ENCODE measurements around the gene DRD4. TPM values are rescaled to one million over a fixed set of nuclear protein-coding genes. Genes with fewer than 3 reads are reported as not detected.

DRD4 gene
- total RNA-seq (under 1 TPM; 0.22 to 0.31 TPM), polyA plus RNA-seq (not detected)

DNA sequence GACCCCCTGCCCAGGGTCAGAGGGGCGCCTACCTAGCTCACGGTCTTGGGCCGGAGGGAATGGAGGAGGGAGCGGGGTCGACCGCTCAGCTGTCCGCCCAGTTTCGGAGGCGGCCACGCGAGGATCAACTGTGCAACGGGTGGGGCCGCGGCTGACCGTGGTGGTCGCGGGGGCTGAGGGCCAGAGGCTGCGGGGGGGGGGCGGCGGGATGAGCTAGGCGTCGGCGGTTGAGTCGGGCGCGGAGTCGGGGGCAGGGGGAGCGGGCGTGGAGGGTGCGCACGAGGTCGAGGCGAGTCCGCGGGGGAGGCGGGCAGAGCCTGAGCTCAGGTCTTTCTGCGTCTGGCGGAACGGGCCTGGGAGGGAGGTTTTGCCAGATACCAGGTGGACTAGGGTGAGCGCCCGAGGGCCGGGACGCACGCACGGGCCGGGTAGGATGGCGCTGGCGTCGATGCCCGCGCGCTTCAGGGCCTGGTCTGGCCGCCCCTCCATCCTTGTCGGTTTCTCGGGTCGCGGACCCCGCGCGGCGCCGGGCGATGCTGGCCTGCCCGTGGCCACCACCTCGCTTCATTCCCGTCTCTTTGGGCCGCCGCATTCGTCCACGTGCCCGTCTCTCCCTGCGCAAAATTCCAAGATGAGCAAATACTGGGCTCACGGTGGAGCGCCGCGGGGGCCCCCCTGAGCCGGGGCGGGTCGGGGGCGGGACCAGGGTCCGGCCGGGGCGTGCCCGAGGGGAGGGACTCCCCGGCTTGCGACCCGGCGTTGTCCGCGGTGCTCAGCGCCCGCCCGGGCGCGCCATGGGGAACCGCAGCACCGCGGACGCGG is at the start of gene DRD4:
Gene DRD4, plus strand, starts transcription at position 759 of the 822 bp plus-strand sequence. Its CDS starts 36 bp downstream, at position 795.
- ChIA-PET CTCF (no interaction called here), POLR2A (no interaction called here)
- DNase-seq = no peak
- H3K36me3 ChIP-seq (ENCODE audit: insufficient read depth, low read length) = no peaks in the 10 kb centered on the region
- H3K4me3 Mint-ChIP-seq = peak within 1 kb of the TSS in 4 of 7 donors; percentile 26 to 84 (median 44)
- H3K9me3 Mint-ChIP-seq = no peaks in the 10 kb centered on the region
- H3K4me3 ChIP-seq (ENCODE audit: low read length) = no peak within 1 kb of the TSS
- H3K27ac ChIP-seq (ENCODE audit: low read depth, low read length) = no peak within 1 kb of the TSS
- no peak within 1 kb of the TSS for H3K27ac Mint-ChIP-seq
- no peaks in the 10 kb centered on the region for H3K9me3 ChIP-seq (ENCODE audit: low read length)
- H3K36me3 Mint-ChIP-seq = no peaks in the 10 kb centered on the region
- H3K27me3 Mint-ChIP-seq = peaks cover 23 to 30% of the 10 kb centered on the region in 2 donors
- peaks cover 15% of the 10 kb centered on the region for H3K27me3 ChIP-seq (ENCODE audit: insufficient read depth, low read length, poor library complexity, severe bottlenecking)
- H3K4me1 ChIP-seq (ENCODE audit: insufficient read depth, low read length) = no peaks in the 10 kb centered on the region
- peaks cover 4 to 22% (median 6%) of the 10 kb centered on the region in 3 donors for H3K4me1 Mint-ChIP-seq

- Mint-ChIP-seq H3K36me3 (peaks cover 0 to 74% (median 18%) of the 10 kb centered on the region in 3 donors), H3K4me3 (peak overlapping the region in 5 of 7 donors; percentile 79 to 89 (median 81))
These were observed 49.5 kb upstream of the DRD4 start for GRCh38 chr11:587546-587945.

DNA sequence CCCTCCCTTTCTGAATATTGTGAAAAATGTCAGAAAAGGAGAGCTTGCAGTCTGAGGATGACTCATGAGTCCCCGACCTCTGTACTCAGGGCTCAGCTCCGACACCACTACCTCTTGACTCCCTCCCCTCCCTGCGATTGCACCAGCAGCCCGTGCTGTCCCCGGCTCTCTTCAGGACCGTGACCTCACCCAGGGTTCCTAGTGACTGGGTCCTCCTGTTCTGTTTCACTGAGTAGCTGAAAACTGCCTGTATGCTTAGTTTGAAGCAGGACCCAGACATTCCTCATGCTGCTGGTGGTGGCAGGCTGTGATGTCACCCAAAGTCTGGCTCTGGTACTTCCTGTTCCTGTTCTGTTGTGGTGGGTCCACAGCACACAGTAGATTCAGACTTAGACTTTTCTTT is 49.1 kb upstream of the DRD4 start:
- Mint-ChIP-seq H3K4me1 (peaks cover 21 to 38% (median 32%) of the 10 kb centered on the region in 3 donors), H3K36me3 (peaks cover 0 to 75% (median 18%) of the 10 kb centered on the region in 3 donors), H3K4me3 (peak overlapping the region; percentile 60 to 89 (median 80)), H3K9me3 (no peaks in the 10 kb centered on the region), H3K27ac (peak overlapping the region; percentile 97 to 100 (median 100)), H3K27me3 (no peaks in the 10 kb centered on the region)
- H3K27me3 ChIP-seq (ENCODE audit: insufficient read depth, low read length, poor library complexity, severe bottlenecking) = no peaks in the 10 kb centered on the region
- ChIA-PET POLR2A (interaction anchor here (0.8 to 1.6 kb wide), 2 partner anchors 12 to 28 kb away, joined by 4 to 8 read pairs; partner anchors contain the start of genes IRF7 and PHRF1), CTCF (interaction anchor here (0.8 to 1.8 kb wide), 4 partner anchors 25 to 119 kb away, joined by 3 to 4 read pairs (median 3); partner anchors contain the start of gene HRAS)
- H3K27ac ChIP-seq (ENCODE audit: low read depth, low read length) = peak overlapping the region; percentile 46
- no peak overlapping the region for H3K4me3 ChIP-seq (ENCODE audit: low read length)
- DNase-seq = peak; percentile 55 to 88 (median 81)
- H3K36me3 ChIP-seq (ENCODE audit: insufficient read depth, low read length) = peaks cover 38% of the 10 kb centered on the region
- H3K9me3 ChIP-seq (ENCODE audit: low read length) = no peaks in the 10 kb centered on the region
- peaks cover 22% of the 10 kb centered on the region for H3K4me1 ChIP-seq (ENCODE audit: insufficient read depth, low read length)

More at GRCh38 chr11:587546-587945, 49.5 kb upstream of the DRD4 start:
- H3K4me1 Mint-ChIP-seq = peaks cover 21 to 38% (median 32%) of the 10 kb centered on the region in 3 donors
- Histone ChIP-seq H3K4me3 (ENCODE audit: low read length) (no peak overlapping the region), H3K4me1 (ENCODE audit: insufficient read depth, low read length) (peaks cover 22% of the 10 kb centered on the region), H3K27ac (ENCODE audit: low read depth, low read length) (peak overlapping the region; percentile 46), H3K36me3 (ENCODE audit: insufficient read depth, low read length) (peaks cover 35% of the 10 kb centered on the region), H3K27me3 (ENCODE audit: insufficient read depth, low read length, poor library complexity, severe bottlenecking) (no peaks in the 10 kb centered on the region), H3K9me3 (ENCODE audit: low read length) (no peaks in the 10 kb centered on the region)
- ChIA-PET POLR2A (interaction anchor here (0.8 to 1.6 kb wide), 2 partner anchors 12 to 28 kb away, joined by 4 to 8 read pairs; partner anchors contain the start of genes IRF7 and PHRF1), CTCF (interaction anchor here (0.8 to 1.8 kb wide), 4 partner anchors 26 to 119 kb away, joined by 3 to 4 read pairs (median 3); partner anchors contain the start of gene HRAS)
- H3K27me3 Mint-ChIP-seq = no peaks in the 10 kb centered on the region
- H3K9me3 Mint-ChIP-seq = no peaks in the 10 kb centered on the region
- peak overlapping the region; percentile 97 to 100 (median 100) for H3K27ac Mint-ChIP-seq
- no peak for DNase-seq

GRCh38 chr11:589798-590197 is 47.3 kb upstream of the DRD4 start:
- Histone ChIP-seq H3K4me3 (ENCODE audit: low read length) (no peak overlapping the region), H3K36me3 (ENCODE audit: insufficient read depth, low read length) (peaks cover 41% of the 10 kb centered on the region), H3K4me1 (ENCODE audit: insufficient read depth, low read length) (peaks cover 22% of the 10 kb centered on the region), H3K27ac (ENCODE audit: low read depth, low read length) (no peak overlapping the region), H3K9me3 (ENCODE audit: low read length) (no peaks in the 10 kb centered on the region), H3K27me3 (ENCODE audit: insufficient read depth, low read length, poor library complexity, severe bottlenecking) (no peaks in the 10 kb centered on the region)
- Mint-ChIP-seq H3K9me3 (no peaks in the 10 kb centered on the region), H3K4me1 (peaks cover 21 to 35% (median 32%) of the 10 kb centered on the region in 3 donors), H3K27ac (peak overlapping the region in 3 of 8 donors; percentile 15 to 97 (median 47)), H3K36me3 (peaks cover 0 to 80% (median 22%) of the 10 kb centered on the region in 3 donors), H3K27me3 (no peaks in the 10 kb centered on the region), H3K4me3 (no peak overlapping the region)
- DNase-seq = no peak
- ChIA-PET CTCF (interaction anchor here (1.1 kb wide), 1 partner anchor 136 kb away, joined by 3 read pairs; no protein-coding TSS in a partner anchor), POLR2A (no interaction called here)

- Mint-ChIP-seq H3K27ac (peak overlapping the region in 4 of 8 donors; percentile 6 to 64 (median 41)), H3K4me3 (no peak overlapping the region), H3K27me3 (no peaks in the 10 kb centered on the region), H3K36me3 (peaks cover 0 to 90% (median 22%) of the 10 kb centered on the region in 3 donors), H3K4me1 (peaks cover 23 to 40% (median 35%) of the 10 kb centered on the region in 3 donors), H3K9me3 (no peaks in the 10 kb centered on the region)
- CTCF ChIA-PET = no interaction called here
- Histone ChIP-seq H3K9me3 (ENCODE audit: low read length) (no peaks in the 10 kb centered on the region), H3K4me1 (ENCODE audit: insufficient read depth, low read length) (peaks cover 22% of the 10 kb centered on the region), H3K27me3 (ENCODE audit: insufficient read depth, low read length, poor library complexity, severe bottlenecking) (no peaks in the 10 kb centered on the region), H3K4me3 (ENCODE audit: low read length) (no peak overlapping the region), H3K36me3 (ENCODE audit: insufficient read depth, low read length) (peaks cover 41% of the 10 kb centered on the region), H3K27ac (ENCODE audit: low read depth, low read length) (no peak overlapping the region)
- POLR2A ChIA-PET = interaction anchor here (0.8 to 1.0 kb wide), 2 partner anchors 15 to 21 kb away, joined by 3 to 4 read pairs; partner anchors contain the start of gene PHRF1
- DNase-seq = no peak
These were observed 46.1 kb upstream of the DRD4 start for GRCh38 chr11:590997-591396.

DNA sequence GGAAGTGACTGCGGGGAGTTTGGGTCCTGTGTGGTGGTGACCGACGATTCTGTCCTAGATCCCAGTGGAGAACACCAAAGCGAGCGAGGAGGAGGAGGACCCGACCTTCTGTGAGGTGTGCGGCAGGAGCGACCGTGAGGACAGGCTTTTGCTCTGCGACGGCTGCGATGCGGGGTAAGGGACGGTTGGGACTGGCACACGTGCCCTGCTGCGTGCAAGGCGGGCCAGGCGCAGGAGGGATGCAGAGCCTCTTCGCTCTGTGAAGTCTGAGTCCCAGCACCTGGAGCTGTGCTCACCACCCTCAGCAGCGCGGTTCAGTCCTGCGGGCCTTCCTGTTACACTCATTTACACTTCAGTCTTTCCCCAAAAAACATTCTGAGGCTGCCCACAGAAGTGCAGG is 44.6 kb upstream of the DRD4 start:
- peak overlapping the region in 1 of 8 donors; percentile 10 for H3K27ac Mint-ChIP-seq
- Histone ChIP-seq H3K4me1 (ENCODE audit: insufficient read depth, low read length) (peaks cover 13% of the 10 kb centered on the region), H3K27me3 (ENCODE audit: insufficient read depth, low read length, poor library complexity, severe bottlenecking) (no peaks in the 10 kb centered on the region), H3K36me3 (ENCODE audit: insufficient read depth, low read length) (peaks cover 46% of the 10 kb centered on the region), H3K27ac (ENCODE audit: low read depth, low read length) (no peak overlapping the region), H3K9me3 (ENCODE audit: low read length) (no peaks in the 10 kb centered on the region), H3K4me3 (ENCODE audit: low read length) (no peak overlapping the region)
- H3K4me3 Mint-ChIP-seq = no peak overlapping the region
- H3K4me1 Mint-ChIP-seq = peaks cover 22 to 41% (median 32%) of the 10 kb centered on the region in 3 donors
- ChIA-PET CTCF (no interaction called here), POLR2A (no interaction called here)
- peaks cover 0 to 90% (median 24%) of the 10 kb centered on the region in 3 donors for H3K36me3 Mint-ChIP-seq
- DNase-seq = no peak
- no peaks in the 10 kb centered on the region for H3K9me3 Mint-ChIP-seq
- no peaks in the 10 kb centered on the region for H3K27me3 Mint-ChIP-seq

- Mint-ChIP-seq H3K4me1 (peaks cover 18 to 36% (median 28%) of the 10 kb centered on the region in 3 donors), H3K36me3 (peaks cover 0 to 88% (median 24%) of the 10 kb centered on the region in 3 donors)
These were observed 44.2 kb upstream of the DRD4 start for GRCh38 chr11:592918-593317.

GRCh38 chr11:593347-593746 is 43.7 kb upstream of the DRD4 start:
- Histone ChIP-seq H3K4me1 (ENCODE audit: insufficient read depth, low read length) (peaks cover 5% of the 10 kb centered on the region), H3K27ac (ENCODE audit: low read depth, low read length) (no peak overlapping the region), H3K36me3 (ENCODE audit: insufficient read depth, low read length) (peaks cover 46% of the 10 kb centered on the region), H3K9me3 (ENCODE audit: low read length) (no peaks in the 10 kb centered on the region), H3K27me3 (ENCODE audit: insufficient read depth, low read length, poor library complexity, severe bottlenecking) (no peaks in the 10 kb centered on the region), H3K4me3 (ENCODE audit: low read length) (no peak overlapping the region)
- POLR2A ChIA-PET = no interaction called here
- no peaks in the 10 kb centered on the region for H3K27me3 Mint-ChIP-seq
- CTCF ChIA-PET = no interaction called here
- H3K36me3 Mint-ChIP-seq = peaks cover 0 to 86% (median 22%) of the 10 kb centered on the region in 3 donors
- H3K4me3 Mint-ChIP-seq = no peak overlapping the region
- no peaks in the 10 kb centered on the region for H3K9me3 Mint-ChIP-seq
- H3K4me1 Mint-ChIP-seq = peaks cover 13 to 32% (median 24%) of the 10 kb centered on the region in 3 donors
- no peak for DNase-seq
- peak overlapping the region in 1 of 8 donors; percentile 27 for H3K27ac Mint-ChIP-seq

More at GRCh38 chr11:592918-593317, 44.2 kb upstream of the DRD4 start:
- Mint-ChIP-seq H3K27ac (no peak overlapping the region), H3K4me3 (no peak overlapping the region), H3K9me3 (no peaks in the 10 kb centered on the region), H3K27me3 (no peaks in the 10 kb centered on the region)
- ChIA-PET POLR2A (no interaction called here), CTCF (no interaction called here)
- H3K4me1 ChIP-seq (ENCODE audit: insufficient read depth, low read length) = peaks cover 9% of the 10 kb centered on the region
- H3K9me3 ChIP-seq (ENCODE audit: low read length) = no peaks in the 10 kb centered on the region
- no peaks in the 10 kb centered on the region for H3K27me3 ChIP-seq (ENCODE audit: insufficient read depth, low read length, poor library complexity, severe bottlenecking)
- peaks cover 46% of the 10 kb centered on the region for H3K36me3 ChIP-seq (ENCODE audit: insufficient read depth, low read length)
- no peak overlapping the region for H3K27ac ChIP-seq (ENCODE audit: low read depth, low read length)
- H3K4me3 ChIP-seq (ENCODE audit: low read length) = no peak overlapping the region
- DNase-seq = no peak
